ENCODE data around the gene RECQL5. TPM values are rescaled to one million over a fixed set of nuclear protein-coding genes. Genes with fewer than 3 reads are reported as not detected.

RECQL5 gene
- total RNA-seq, 1 donor from 2014 or later, result 22.7 TPM

DNA sequence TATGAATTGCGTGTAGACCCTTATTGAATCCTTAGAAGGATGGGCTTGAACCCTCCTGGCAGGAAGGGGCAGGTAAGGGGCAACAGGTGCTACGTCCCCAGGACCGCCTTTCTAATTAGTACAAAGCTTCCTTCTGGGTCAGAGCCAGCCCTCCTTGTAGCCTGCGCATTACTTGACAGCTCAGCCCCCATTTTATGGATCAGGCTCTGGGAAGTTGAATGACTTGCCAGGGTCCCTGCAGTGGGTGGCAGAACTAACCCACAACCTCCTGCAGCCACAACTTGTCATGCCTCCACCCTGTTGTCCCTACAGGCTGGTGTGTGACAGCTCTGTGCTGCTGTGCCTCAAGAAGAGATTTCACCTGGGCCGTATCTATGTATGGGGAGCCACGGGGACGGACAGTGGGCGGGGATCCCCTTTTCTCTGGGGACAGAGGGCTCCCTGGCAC, 76.6 kb downstream of the RECQL5 start:
- Mint-ChIP-seq H3K4me1 (peaks cover 4% of the 10 kb centered on the region), H3K4me3 (peak overlapping the region; percentile 69), H3K9me3 (peaks cover 3% of the 10 kb centered on the region), H3K27me3 (ENCODE audit: insufficient read depth, low read depth) (peaks cover 28% of the 10 kb centered on the region), H3K27ac (no peak overlapping the region), H3K36me3 (no peaks in the 10 kb centered on the region)
- no peaks in the 10 kb centered on the region for H3K9me3 ChIP-seq (ENCODE audit: low read depth)
- peaks cover 19% of the 10 kb centered on the region for H3F3A ChIP-seq (ENCODE audit: low read depth)
- H3K4me1 ChIP-seq, result peaks cover 7% of the 10 kb centered on the region
- no peak overlapping the region for H3K4me2 ChIP-seq
- no peak for TF ChIP-seq EZH2phosphoT487 (IDR thresholded peaks at IDR 0.05)
- TF ChIP-seq, protein P1, sequence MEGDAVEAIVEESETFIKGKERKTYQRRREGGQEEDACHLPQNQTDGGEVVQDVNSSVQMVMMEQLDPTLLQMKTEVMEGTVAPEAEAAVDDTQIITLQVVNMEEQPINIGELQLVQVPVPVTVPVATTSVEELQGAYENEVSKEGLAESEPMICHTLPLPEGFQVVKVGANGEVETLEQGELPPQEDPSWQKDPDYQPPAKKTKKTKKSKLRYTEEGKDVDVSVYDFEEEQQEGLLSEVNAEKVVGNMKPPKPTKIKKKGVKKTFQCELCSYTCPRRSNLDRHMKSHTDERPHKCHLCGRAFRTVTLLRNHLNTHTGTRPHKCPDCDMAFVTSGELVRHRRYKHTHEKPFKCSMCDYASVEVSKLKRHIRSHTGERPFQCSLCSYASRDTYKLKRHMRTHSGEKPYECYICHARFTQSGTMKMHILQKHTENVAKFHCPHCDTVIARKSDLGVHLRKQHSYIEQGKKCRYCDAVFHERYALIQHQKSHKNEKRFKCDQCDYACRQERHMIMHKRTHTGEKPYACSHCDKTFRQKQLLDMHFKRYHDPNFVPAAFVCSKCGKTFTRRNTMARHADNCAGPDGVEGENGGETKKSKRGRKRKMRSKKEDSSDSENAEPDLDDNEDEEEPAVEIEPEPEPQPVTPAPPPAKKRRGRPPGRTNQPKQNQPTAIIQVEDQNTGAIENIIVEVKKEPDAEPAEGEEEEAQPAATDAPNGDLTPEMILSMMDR (IDR thresholded peaks at IDR 0.05), result no peak
- H4K20me1 ChIP-seq (ENCODE audit: low read depth), result no peaks in the 10 kb centered on the region
- H3K9ac ChIP-seq, result no peak overlapping the region
- H3K36me3 ChIP-seq, result no peaks in the 10 kb centered on the region
- H3K27ac ChIP-seq, result no peak overlapping the region
- peaks cover 38% of the 10 kb centered on the region for H3K27me3 ChIP-seq
- H3K79me2 ChIP-seq (ENCODE audit: low read depth), result no peaks in the 10 kb centered on the region
- H3K4me3 ChIP-seq, result no peak overlapping the region
- DNase-seq (ENCODE audit: low spot score), result no peak
- no peak overlapping the region for H2AFZ ChIP-seq (replicated peaks)

GRCh38 chr17:75589919-75590303, 77.0 kb downstream of the RECQL5 start:
- H3K9me3 ChIP-seq (ENCODE audit: low read depth), result no peaks in the 10 kb centered on the region
- Mint-ChIP-seq H3K9me3 (peaks cover 5% of the 10 kb centered on the region), H3K4me1 (peaks cover 4% of the 10 kb centered on the region), H3K4me3 (no peak overlapping the region), H3K27ac (no peak overlapping the region), H3K36me3 (no peaks in the 10 kb centered on the region), H3K27me3 (ENCODE audit: insufficient read depth, low read depth) (peaks cover 32% of the 10 kb centered on the region)
- H3K27ac ChIP-seq, result no peak overlapping the region
- peak overlapping the region; percentile 75 for H3K4me2 ChIP-seq
- peaks cover 38% of the 10 kb centered on the region for H3K27me3 ChIP-seq
- peaks cover 19% of the 10 kb centered on the region for H3F3A ChIP-seq (ENCODE audit: low read depth)
- no peaks in the 10 kb centered on the region for H3K36me3 ChIP-seq
- H2AFZ ChIP-seq (replicated peaks), result no peak overlapping the region
- no peak for DNase-seq (ENCODE audit: low spot score)
- H4K20me1 ChIP-seq (ENCODE audit: low read depth), result no peaks in the 10 kb centered on the region
- H3K79me2 ChIP-seq (ENCODE audit: low read depth), result no peaks in the 10 kb centered on the region
- TF ChIP-seq, protein P1 (IDR thresholded peaks at IDR 0.05), result no peak
- no peak for TF ChIP-seq EZH2phosphoT487 (IDR thresholded peaks at IDR 0.05)
- no peak for TF ChIP-seq EZH2 (IDR thresholded peaks at IDR 0.05)
- H3K9ac ChIP-seq, result no peak overlapping the region
- H3K4me3 ChIP-seq, result peak overlapping the region; percentile 49
- peaks cover 7% of the 10 kb centered on the region for H3K4me1 ChIP-seq

DNA sequence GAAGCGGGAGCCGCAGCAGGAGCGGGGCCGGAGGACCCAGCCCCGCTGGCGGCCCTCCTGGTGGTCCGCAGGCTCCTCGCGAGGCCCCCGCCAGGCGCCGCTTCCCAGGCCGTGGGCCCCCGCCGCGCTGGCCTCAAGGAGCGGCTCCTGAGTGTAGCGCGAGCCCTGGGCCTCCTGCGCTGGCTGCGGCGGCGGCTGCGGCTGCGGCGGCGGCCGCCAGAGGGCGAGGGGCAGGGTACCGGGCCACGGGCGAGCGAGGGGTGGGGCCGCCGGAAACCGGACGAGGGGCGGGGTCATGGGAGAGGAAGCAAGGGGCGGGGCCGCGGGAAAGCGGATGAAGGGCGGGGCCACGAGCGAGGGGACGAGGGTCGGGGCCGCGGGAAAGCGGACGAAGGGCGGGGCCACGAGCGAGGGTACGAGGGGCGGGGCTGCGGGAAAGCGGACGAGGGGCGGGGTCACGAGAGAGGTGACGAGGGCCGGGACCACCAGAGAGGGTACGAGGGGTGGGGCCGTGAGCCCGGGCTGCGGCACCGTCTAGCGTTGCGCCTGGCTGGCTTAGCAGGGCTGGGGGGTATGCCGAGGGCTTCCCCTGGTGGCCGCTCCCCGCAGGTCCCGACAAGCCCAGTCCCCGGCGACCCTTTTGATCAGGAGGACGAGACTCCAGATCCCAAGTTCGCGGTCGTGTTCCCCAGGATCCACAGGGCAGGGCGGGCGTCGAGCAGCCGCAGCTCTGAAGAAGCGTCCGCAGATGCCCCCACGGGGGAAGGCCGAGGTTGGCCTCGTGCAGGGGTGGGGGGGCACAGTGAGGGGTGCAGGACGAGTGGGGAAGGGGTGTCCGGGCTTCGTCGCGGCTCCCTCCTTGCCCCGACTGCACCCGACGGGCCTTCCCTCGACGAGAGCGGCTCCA, 77.7 kb downstream of the RECQL5 start:
- Mint-ChIP-seq H3K27me3 (ENCODE audit: insufficient read depth, low read depth) (peaks cover 34% of the 10 kb centered on the region), H3K9me3 (peaks cover 5% of the 10 kb centered on the region), H3K4me3 (peak overlapping the region; percentile 62), H3K36me3 (no peaks in the 10 kb centered on the region), H3K4me1 (peaks cover 4% of the 10 kb centered on the region), H3K27ac (no peak overlapping the region)
- H3K4me3 ChIP-seq, result peak overlapping the region; percentile 57
- H3K4me1 ChIP-seq, result peaks cover 7% of the 10 kb centered on the region
- H3K9ac ChIP-seq, result no peak overlapping the region
- no peaks in the 10 kb centered on the region for H3K36me3 ChIP-seq
- H3K79me2 ChIP-seq (ENCODE audit: low read depth), result no peaks in the 10 kb centered on the region
- DNase-seq (ENCODE audit: low spot score), result peak; percentile 99
- H2AFZ ChIP-seq (replicated peaks), result peak overlapping the region; percentile 67
- peak overlapping the region; percentile 91 for H3K4me2 ChIP-seq
- H4K20me1 ChIP-seq (ENCODE audit: low read depth), result no peaks in the 10 kb centered on the region
- TF ChIP-seq EZH2phosphoT487 (IDR thresholded peaks at IDR 0.05) (no peak), EZH2 (IDR thresholded peaks at IDR 0.05) (no peak)
- TF ChIP-seq, protein P1 (IDR thresholded peaks at IDR 0.05), result peak; percentile 70
- no peak overlapping the region for H3K27ac ChIP-seq
- peaks cover 19% of the 10 kb centered on the region for H3F3A ChIP-seq (ENCODE audit: low read depth)
- no peaks in the 10 kb centered on the region for H3K9me3 ChIP-seq (ENCODE audit: low read depth)
- peaks cover 38% of the 10 kb centered on the region for H3K27me3 ChIP-seq

Data from neural progenitor cell (in vitro differentiated cells).